ENCODE results near the gene OR7C1.
"Not testable (repeated sequence)": the region's sequence is repeated elsewhere in the genome, so short reads cannot be mapped to it uniquely, and the experiment has no call there.

Gene OR7C1

DNA sequence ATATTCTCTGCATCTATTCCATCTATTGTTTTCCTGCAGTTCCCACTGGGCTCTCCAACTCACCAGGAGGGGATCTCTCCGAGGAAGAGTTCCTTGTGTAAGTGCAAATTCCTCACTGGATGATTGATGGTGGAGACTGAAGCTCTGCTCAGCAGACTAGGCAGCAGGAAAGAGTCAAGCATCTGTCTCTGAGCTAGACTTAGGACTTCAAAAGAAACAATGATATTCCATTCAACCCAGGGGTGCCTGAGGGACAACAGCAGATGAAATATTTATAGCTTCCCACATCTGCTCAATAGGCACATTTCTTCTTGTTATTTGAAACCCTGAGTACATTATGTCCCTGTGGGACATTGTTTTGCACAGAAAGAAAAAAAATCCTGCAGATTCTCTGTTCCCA is at the start of gene OR7C1, which contains the start of gene OR7A5:
Gene OR7C1, minus strand, starts transcription at position 175 of the 400 bp plus-strand sequence. CDS start 35,049 bp downstream, outside the sequence.
Gene OR7A5, minus strand, starts transcription at position 175 of the 400 bp plus-strand sequence. CDS start 6,944 bp downstream, outside the sequence.
- no peak for DNase-seq

DNA sequence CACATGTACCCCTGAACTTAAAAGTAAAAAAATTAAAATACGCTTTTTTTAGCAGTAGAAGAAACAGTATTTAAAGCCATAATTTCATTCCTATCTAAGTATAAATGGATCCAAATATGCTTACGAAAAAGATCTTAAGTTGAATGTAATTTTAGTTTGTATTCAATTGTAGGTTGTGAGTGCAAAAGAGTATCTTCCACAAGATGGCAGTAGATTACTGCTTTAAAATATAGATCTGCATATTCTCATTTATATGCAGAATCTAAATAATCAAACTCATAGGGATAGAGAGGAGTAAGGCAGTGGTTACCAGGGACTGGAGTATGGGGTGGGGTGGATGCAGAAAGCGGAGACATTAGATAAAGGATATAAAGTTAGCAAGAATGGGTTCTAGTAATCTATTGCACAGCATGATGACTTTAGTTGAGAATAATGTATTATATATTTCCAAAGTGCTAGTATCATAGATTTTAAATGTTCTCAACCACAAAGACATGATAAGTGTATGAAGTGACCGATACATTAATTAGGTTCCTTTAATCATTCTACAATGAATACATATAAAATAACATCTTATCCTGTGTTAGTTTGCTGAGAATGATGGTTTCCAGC is 36.7 kb upstream of the OR7C1 start:
- DNase-seq: peak; percentile 20

DNA sequence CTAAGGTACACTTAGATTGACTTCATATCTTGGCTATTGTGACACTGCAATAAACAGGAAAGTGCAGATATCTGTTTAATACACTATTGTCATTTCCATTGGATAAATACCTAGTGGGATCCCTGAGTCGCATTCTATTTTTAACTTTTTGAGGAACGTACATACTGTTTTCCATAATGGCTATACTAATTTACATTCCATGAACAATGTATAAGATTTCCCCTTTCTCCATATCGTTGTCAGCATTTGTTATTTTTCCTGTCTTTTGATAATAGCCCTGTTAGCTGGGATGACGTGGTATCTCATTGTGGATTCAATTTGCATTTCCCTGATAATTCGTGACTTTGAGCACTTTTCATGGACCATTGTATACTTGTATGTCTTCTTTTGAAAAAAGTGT is 33.5 kb upstream of the OR7C1 start:
- no peak for DNase-seq

DNA sequence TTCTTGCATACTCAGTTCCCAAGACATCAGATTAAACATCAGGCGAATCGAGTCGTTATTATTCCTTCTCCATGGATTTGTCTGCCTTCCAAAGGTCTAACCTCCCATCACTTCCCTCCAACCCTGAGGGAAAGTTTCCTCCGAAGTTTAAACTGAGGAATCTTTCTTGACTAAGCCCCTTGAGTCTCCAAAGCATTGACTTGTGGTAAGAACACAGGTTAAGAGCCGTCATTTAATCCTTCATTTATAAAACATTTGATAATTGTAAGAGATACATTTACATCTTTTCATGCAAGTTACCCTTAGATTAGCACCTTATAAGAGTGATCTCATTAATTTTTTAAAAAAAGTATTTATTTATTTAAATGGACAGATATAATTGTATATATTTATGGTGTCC is 13.8 kb upstream of the OR7C1 start, which contains the start of gene OR7A10:
Gene OR7A10, minus strand, starts transcription at position 101 of the 400 bp plus-strand sequence. CDS start 7,045 bp downstream, outside the sequence.
- no peak for DNase-seq

DNA sequence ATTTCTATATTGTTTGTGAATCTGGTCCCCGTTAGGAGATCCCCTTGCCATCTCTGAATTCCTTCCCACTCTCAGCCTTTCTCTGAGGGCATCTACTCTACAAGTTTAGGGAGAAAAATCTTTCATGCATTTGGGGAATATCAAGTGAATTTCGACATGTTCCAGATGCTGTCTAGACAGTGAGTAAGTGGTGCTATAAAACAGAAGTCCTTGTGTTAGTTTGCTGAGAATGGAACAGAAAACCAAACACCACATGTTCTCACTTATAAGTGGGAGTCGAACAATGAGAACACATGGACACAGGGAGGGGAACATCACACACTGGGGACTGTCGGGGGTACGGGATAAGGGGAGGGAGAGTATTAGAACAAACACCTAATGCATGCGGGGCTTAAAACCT is 8.6 kb upstream of the OR7C1 start:
- no peak for DNase-seq

DNA sequence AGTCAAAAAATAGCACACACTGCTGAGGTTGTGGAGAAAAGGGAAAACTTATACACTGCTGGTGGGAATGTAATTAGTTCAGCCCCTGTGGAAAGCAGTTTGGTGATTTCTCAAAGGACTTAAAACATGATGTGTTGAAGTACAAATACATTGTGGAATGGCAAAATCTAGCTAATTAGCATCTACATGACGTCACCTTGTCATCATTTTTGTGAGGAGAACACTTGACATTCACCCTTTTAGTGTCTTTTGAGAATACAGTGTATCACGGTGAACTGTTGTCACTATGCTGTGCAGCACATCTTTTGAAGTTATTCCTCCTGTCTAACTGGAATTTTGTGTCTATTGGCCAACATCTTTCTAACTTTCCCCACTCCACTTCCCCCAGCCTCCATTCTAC is 8.2 kb upstream of the OR7C1 start:
- DNase-seq: no peak

DNA sequence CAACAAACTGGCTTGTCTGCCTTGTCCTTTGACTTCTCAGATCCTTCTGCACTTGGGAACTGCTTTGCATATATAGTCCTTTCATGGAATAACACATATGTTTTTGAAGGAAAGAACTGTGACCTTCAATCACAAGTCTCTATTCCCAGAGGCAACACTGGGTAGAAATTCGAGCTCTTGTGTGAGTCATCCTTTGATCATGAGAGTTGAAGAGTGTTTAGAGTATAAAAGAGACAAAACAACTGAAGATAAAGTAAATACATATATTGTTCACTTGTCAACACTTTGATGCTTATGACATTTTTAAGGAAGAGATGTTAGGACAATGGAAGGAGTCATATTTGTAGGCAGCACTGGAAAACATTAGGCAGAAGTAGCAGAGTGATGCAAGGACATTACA is 5.2 kb upstream of the OR7C1 start:
- no peak for DNase-seq

DNA sequence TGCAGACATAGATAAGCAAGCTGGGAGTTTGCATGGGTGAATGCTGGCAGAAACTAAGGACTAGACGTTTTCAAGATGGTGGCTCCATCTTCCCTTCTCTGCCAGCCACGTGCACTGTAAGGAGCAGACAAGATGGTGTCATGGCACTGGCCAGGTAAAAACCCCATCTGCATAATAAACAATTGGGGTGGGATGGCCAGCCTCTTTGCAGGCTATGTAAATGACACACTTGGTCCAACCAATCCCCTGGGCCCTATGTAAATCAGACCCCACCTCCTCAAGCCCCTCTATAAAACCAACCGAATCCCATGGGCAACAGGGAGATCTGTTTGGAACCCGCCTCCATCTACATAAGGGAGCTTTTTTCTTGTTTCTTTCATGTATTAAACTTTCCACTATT is 2.4 kb upstream of the OR7C1 start:
- DNase-seq: no peak

DNA sequence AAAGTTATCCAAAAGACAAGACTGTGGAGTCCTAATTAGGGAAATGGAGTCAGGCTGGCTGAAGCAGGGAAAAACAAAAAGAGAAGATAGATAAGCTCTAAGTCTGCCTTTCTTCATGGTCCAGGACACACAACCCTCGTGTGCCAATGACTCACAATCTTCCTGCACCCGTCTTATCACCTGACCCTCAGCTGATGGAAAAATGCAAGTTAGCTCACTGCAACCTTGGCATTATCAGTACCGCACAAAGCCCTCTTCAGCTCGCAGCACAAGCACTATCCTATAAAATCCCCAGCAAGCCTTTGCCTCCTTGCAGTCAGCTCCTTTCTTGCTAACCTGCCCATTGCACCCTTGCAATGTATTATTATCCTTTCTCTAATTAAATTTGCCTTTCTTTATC is 4.3 kb downstream of the OR7C1 start:
- DNase-seq: no peak

DNA sequence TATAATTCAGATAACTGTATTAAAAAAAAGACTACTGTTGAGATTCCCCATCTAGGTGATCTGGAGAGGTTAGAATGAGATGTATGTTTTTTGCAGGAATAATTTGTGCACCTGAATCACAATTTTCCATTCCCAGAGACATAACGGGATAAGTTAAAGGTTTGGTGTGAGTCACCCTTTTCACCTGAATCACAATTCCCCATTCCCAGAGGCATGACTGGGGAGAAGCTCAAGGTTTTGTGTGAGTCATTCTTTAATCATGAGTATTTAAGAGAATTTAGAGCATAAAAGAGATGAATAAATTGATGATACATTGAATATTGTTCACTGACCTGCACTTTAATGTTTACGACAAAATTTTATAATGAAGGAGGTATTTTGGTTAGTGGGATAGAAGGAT is 9.0 kb downstream of the OR7C1 start:
- no peak for DNase-seq

DNA sequence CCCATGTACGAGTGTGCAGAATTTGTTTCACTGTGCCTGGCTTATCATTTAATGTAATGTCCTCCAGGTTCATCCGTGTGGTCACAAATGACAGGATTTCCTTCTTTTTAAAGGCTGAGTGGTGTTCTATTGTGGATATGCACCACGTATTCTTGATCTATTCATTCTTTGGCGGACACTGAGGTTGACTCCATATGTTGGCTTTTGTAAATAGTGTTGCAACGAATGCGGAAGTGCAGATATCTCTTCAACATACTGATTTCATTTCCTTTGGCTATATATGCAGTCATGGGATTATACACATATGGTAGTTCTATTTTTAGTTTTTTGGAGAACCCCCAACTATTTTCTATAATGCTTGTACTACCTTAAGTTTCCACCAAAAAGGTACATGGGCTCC is 13.0 kb downstream of the OR7C1 start:
- DNase-seq: peak; percentile 6

DNA sequence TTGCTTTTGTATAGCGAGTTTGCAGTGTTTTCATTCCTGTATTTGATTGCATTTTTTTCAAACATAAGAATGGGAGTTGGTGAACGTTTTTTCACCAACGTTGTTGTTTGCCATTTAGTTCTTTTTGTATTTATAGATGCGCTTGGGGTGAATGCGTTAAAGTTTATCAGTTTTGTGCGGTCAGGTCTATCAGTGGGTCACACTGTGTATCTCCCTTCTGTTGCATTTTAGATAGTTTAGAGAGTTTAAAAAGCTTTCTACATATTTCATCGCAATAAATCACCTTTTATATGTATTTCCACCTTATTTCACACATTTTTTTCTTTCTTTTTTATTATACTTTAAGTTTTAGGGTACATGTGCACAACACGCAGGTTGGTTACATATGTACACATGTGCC is 16.4 kb downstream of the OR7C1 start:
- no peak for DNase-seq

DNA sequence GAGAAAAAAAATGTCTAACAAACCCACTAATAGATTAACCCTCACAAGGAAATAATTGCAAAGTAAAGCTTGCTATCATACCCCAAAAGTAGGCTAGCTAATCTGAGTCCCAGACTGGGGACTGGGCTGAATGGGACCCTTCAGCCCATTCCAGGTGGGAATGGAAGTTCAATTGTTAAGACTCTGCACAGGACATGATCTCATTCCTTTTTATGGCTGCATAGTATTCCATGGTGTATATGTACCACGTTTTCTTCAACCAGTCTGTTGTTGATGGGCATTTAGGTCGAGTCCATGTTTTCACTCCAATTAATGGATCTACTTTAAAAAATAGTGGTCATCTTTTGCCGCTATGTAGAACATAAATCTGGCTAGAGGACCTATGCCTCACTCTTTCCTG is 17.9 kb downstream of the OR7C1 start:
- no peak for DNase-seq

DNA sequence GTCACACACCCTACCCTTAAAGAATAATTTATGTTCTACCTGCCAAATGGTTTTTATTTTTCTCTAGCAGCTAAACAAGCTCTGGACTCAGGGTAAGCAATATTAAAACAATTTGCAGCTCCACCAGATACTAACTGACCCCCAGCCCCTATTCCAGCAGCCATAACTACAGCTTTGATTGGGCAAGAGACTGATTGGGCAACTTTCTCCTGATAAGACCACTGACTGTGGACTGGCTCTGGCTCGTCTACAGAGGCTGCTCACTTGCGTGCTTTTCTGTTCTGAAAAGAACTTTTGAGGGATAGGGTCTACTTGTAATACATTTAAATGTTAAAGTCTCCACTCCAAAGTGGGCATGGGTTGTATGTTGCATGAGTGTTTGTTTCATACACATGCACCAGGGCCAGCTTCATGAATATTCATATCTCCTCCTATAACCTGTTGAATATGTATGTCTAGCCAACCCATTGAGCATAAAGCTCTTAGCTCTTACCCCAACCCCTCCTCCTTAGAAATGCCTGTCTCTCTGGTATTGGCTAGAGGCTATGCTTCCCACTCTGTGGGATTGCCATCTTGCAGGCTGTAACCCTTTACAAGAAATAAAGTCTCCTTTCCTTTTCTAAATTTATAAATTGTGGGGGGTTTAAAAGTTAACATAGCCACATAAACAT is 19.9 kb downstream of the OR7C1 start:
- no peak for DNase-seq

DNA sequence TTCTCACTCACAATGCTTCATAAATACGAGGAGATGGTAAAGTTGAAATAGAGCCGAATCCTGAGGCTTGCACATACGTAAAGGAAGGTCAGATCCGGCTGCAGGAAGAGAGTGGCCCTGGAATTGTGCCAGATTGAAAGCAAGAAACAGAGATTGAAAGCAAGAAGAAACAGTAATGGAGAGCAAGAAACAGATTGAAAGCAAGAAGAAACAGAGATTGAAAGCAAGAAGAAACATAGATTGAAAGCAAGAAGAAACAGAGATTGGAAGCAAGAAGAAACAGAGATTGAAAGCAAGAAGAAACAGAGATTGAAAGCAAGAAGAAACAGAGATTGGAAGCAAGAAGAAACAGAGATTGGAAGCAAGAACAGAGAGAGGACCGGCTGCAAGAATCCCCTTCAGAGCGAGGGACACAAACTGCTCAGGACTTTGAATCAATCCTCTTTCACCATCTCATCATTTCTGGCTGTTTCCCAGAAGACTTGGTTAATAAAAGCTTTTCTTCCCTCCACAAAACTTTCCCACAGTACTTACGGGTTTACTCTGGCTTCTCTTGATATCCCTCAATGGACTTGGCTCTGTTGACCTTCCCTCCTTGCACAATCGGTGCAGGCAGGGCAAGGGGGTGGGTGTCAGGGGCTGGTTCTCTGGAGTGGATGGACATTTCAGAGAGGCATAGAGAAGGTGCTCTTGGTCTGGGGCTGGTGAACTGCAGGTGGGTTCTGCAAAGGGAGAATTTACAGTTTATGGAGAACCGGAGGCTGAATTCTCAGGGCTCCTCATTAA is 25.5 kb downstream of the OR7C1 start:
- DNase-seq: no peak

DNA sequence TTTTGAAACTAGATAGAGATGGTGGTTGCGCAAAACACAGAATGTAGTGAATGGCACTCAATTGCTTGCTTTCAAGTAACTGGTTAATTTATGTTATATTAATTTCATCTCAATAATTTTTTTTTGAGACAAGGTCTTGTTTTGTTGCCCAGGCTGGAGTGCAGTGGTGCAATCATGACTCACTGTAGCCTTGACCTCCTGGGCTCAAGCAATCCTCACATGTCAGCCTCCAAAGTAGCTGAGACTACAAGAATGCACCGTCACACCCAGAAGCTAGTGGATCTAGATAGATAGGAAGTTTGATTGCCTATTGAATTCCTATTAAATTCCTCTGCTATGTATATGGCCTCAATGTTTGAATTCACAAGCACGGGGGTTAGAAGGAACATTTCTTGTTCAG is 30.2 kb downstream of the OR7C1 start:
- DNase-seq: no peak

DNA sequence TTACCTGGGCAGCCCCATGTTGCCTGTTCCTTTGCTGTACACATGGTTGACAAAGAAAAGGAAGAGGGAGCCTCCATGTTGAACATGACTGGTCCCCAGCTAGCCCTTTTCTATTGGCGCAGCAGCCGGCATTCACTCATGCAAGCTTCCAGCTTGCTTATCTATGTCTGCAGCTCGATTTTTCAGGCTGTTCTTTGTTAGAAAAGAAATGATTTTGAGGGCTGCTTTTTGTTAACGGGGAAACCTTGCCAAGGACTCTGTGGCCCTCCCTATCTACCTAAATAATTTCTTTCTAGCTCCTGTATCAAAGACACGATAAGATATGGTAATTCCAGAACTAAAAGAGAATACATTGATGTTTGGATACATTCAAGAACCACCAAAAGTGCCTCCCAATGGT is 36.2 kb downstream of the OR7C1 start:
- no peak for DNase-seq

DNA sequence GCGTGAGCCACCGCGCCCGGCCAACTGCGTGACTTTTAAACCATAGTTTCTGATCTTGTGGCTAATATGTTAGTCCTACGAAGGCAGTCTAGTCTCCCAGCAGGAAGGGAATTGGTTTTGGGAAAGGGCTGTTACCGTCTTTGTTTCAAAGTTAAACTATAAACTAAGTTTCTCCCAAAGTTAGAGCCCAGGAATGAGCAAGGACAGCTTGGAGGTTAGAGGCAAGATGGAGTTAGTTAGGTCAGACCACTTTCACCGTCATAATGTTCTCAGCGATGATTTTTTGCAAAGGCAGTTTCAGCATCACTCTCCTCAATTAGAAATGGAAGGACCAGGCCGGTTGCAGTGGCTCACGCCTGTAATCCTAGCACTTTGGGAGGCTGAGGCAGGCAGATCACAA is 39.0 kb downstream of the OR7C1 start:
- no peak for DNase-seq

DNA sequence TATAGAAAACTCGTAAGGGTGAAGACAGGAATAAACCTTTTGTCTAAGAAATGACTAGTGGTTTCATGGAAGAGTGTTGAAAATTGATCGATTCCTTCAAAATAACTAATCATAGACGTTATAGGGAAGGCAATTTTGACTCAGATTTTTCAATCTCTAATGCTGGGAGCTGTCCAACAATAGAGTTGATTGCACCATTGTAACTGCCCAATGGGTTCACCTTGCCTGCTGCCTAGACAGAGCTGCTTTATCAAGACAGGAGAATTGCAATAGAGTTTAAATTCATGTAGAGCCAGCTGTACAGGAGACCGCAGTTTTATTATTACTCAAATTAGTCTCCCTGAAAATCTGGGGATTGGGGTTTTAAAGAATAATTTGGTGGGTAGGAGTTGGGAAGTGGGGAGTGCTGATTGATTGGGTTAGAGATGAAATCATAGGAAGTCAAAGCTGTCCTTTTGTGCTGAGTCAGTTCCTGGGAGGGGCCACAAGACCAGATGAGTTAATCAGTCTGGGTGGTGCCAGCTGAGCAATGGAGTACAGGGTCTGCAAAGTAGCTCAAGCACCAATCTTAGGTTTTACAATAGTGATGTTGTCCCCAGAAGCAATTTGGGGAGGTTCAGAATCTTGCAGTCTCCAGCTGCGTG is 39.8 kb downstream of the OR7C1 start:
- peak; percentile 39 for DNase-seq

DNA sequence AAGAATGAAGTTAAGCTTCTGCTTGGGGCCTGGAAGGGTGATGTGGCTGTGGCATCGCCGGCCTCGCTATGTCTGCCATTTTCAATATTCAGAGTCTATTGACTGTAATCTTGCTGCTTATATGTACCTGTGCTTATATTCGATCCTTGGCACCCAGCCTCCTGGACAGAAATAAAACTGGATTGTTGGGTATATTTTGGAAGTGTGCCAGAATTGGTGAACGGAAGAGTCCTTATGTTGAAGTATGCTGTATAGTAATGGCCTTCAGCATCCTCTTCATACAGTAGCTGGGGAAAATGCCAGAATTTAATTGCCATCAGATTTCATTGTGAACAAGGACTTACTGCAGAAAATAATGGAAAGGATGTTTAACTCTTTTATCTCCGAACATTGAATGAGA is 42.7 kb downstream of the OR7C1 start:
- DNase-seq: not testable (repeated sequence)

DNA sequence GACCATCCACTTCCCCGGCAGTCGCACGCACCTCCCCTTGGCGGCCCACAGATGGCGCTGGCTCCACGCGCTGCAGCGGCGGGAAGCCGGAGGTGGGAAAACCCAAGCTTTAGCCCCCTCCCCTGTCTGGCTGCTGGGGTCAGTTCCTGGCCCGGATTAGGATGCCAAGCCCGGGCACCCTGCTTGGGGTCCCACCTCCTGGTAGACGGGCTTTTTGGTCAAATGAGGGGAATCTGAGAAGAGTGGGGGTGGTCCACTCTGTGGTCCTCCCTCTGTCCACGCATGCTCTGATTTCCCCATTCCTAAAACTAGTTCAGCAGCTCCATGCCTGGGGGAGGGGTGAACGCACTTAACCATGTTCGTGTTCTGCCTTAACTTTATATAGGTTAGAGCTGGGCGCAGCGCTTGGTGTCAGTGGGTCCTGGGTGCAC is 48.5 kb downstream of the OR7C1 start:
- peak; percentile 37 for DNase-seq

DNA sequence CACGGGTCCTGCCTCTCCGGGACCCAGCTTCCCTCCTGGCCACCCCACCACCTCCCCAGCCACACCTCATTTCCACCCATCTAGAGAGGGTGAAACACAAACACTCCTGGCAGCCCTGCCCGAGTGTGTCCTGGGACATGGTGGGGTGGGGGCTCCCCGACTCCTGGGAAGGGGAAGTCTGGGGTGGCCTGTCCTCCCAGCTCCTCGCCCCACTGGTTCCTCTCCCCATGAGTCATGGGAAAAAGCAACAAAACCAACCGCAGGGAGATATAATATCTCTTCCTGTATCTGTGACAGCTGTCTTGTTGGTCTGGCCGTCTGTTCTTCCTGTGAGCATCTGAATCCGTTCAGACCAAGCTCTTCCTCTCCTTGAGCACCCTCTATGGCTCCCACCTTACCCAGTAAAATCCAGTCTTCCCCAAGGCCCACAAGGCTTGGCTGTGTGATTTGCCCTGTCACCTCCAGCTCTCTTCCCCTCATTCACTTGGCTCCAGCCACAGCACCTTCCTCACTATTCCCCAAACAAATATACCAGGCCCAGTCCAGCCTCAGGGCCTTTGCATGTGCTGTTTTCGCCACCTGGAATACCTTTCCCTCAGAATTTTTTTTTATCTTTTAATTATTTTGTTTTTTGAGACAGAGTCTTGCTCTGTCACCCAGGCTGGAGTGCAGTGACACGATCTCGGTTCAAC is 49.7 kb downstream of the OR7C1 start:
- DNase-seq: not testable (repeated sequence)

DNA sequence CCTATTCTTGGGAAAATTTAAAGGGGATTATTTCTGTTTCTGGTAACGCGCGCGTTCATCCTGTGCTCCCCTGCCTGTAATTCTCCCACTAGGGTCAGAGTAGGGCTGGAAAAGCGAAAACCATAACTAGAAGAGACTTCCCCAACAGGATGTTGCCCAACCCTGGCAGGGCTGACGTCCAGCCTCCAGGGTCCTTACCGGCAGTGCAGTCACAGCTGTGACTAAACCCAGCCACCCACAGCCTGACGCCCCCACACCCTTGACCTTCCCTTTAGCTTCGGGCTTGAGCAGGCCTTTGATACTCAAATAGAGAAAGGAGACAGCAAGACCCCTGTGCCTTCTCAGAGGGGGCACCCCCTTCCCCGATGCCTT is 50.3 kb downstream of the OR7C1 start:
- not testable (repeated sequence) for DNase-seq
